ENCODE results near the gene ACSM3.
A peak's percentile ranks its signal among the peaks of the same experiment; 100 is the strongest.
"Not testable (repeated sequence)": the region's sequence is repeated elsewhere in the genome, so short reads cannot be mapped to it uniquely, and the experiment has no call there.

The ACSM3 gene

DNA sequence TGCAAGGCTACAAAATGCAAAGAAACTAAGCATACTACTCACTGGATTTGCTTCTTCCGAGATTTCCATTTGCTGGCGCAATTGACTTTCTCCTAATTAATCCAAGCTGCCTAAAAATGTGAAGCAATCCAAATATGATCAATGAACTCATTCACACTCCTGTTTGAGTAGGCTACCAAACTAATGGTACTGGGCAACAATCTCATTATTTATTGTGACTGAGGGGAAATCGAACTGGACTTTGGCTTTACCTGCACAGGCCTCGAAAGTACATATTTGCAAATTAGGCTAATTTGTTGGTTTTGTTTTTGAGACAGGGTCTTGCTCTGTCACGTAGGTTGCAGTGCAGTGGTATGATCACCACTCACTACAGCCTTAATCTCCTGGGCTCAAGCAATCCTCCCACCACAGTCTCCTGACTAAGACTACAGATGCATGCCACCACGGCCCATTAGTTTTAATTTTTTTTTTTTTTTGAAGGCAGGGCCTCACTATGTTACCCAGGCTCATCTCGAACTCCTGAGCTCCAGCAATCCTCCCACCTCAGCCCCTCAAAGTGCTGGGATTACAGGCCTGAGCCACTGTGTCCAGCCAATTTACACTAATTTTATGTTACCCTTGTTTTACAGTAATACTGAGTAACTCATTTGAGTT, 39.9 kb downstream of the ACSM3 start:
- no peak for DNase-seq (ENCODE audit: low read depth in 2 of 2)

- not testable (repeated sequence) for DNase-seq (ENCODE audit: low read depth in 2 of 2)
Observed at GRCh38 chr16:20805684-20806167, 41.9 kb downstream of the ACSM3 start.

GRCh38 chr16:20806168-20807050, 42.6 kb downstream of the ACSM3 start, which contains the start of the genes ERI2 and REXO5:
ERI2 (minus strand) TSS chr16:20806472; CDS start chr16:20806430, 42 bp downstream.
REXO5 (plus strand) TSS chr16:20806527; CDS start chr16:20806954, 427 bp downstream.
- peak; percentile 51 to 57 for DNase-seq (ENCODE audit: low read depth in 2 of 2)

DNA sequence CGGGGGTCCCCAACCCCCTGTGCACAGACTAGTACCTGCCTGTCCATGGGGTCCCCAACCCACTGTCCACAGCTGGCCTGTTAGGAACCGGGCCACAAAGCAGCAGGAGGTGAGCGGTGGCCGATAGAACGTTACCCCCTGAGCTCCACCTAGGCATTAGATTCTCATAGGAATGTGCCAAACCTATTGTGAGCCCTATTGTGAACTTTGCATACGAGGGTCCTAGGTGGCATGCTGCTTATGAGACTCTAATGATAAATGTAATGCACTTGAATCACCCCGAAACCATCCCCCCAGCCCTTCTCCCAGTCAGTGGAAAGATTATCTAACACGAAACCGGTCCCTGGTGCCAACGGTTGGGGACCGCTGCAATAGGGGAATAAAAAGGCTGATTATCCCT, 44.0 kb downstream of the ACSM3 start:
- DNase-seq (ENCODE audit: low read depth in 2 of 2) = no peak

- no peak for DNase-seq (ENCODE audit: low read depth in 2 of 2)
Observed at GRCh38 chr16:20811889-20812439, 48.1 kb downstream of the ACSM3 start.

DNA sequence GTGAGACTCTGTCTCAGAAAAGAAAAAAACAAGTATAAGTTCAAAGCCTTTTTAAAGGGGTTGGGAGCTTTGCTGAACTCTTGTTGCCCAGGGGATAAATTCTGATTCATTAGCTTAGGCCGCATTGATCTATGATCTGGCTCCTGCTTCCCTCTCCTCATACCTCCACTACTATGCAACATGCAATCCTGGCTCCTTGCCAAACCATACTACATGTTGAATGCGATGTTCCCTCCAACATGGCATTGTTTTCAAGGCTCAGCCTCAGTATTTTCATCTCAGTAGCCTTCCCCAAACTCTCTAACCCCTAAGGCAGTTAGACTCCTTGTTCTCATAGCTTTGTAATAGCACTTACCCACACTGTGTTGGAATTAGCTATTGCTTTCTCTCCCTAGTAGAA, 48.7 kb downstream of the ACSM3 start:
- DNase-seq (ENCODE audit: low read depth in 2 of 2) = no peak

- no peak for DNase-seq (ENCODE audit: low read depth in 2 of 2)
Observed at GRCh38 chr16:20814784-20815183, 51.0 kb downstream of the ACSM3 start.

- no peak for DNase-seq (ENCODE audit: low read depth in 2 of 2)
Observed at GRCh38 chr16:20818929-20819585, 55.2 kb downstream of the ACSM3 start.

DNA sequence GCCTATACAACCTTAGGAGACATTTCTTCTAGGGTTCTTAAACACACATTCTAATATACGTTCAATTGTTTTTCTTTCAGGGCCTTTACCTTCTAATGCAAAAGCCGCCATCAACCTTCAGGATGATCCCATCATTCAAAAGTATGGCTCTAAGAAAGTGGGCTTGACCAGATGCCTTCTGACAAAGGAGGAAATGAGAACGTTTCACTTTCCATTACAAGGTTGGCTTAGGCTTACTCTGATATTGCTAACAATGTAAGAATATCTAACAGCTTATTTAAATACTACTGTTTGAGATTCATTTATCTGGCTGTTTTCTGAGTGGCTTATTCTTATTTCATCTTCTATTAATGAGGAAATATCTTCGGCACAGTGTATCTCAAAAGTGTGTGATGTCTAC, 57.9 kb downstream of the ACSM3 start:
- DNase-seq (ENCODE audit: low read depth in 2 of 2) = no peak

- no peak for DNase-seq (ENCODE audit: low read depth in 2 of 2)
Observed at GRCh38 chr16:20822521-20823325, 58.9 kb downstream of the ACSM3 start.

DNA sequence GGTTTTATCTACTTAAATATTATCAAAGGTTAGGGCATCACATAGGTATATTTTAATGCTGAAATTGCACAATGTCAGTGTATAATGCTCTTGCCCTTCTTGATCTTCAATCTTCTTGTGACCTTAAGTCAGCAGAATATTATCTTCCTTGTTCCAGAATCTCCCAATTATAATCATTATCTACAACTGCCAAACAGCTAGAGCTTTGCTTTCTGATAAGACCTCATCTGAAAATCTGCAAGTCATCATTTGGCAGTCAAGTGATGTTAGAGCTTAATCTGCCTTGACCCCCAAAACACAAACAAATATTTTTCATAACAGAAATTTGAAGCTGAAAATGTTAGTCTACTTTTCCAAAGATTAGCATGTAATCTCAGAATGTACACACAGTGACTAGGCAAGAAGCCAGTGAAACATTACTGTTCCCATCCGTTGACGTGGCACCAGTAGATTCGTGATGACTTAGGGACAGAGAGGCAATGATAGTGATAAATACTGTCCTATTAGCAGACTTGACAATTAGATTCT, 62.3 kb downstream of the ACSM3 start:
- DNase-seq (ENCODE audit: low read depth in 2 of 2) = no peak

- DNase-seq (ENCODE audit: low read depth in 2 of 2) = no peak
Observed at GRCh38 chr16:20829536-20829935, 65.7 kb downstream of the ACSM3 start.

GRCh38 chr16:20830372-20830771, 66.6 kb downstream of the ACSM3 start:
- no peak for DNase-seq (ENCODE audit: low read depth in 2 of 2)

DNA sequence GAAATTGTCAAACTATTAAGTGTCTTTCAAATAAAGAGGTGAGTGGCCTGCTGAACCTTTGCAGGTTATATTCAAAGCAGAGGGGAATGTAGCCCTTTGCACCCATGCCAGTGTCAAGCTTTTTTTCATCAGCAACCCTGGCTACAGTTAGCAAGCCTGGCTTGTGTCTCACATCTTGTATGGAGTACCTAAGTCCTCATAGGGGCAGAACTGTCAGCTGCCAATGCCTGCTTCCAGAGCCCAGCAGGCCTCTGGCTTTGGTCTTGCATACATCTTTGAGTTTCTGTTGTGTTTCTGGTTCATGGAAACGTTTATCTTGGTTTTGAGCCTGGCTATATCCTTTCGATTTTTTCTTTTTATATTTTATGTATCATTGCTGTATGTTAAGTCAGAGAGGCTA, 69.3 kb downstream of the ACSM3 start:
- no peak for DNase-seq (ENCODE audit: low read depth in 2 of 2)

DNA sequence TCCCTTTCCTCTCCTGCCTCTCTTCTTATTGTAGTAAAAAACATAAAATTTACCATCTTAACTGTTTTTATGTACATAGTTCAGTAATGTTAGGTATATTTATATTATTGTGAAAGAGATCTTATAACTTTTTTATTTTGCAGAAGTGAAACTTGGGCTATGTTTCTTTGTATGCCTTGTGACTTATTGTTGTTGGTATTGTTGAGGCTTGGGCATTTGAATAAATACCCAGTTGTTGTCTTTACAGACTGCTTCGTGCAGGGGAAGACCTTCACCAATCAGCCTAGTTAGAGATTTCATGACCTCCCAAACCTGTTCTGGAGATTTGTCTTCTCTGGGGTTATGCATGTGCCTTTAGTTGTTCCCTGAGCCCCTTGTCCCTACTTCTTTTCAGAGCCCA, 74.4 kb downstream of the ACSM3 start:
- DNase-seq (ENCODE audit: low read depth in 2 of 2) = no peak

DNA sequence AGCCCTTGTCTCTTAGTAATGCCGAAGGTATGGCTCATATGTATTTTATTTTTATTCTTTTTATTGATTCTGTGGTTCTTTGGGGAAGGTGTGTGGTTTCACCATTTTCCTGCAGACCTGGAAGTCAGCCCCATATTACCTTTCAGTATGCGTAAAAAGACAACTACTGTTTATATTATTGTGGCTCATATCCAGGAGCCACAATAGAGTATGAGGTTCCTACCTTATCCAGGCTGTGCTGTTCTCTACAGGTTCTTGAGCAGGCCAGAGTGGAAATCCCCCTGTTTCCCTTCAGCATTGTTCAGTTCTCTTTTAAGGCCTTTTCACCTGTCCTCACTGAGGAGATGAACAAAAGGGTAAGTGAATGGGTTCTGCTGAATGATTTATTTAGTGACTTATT, 75.7 kb downstream of the ACSM3 start:
- DNase-seq (ENCODE audit: low read depth in 2 of 2) = no peak

DNA sequence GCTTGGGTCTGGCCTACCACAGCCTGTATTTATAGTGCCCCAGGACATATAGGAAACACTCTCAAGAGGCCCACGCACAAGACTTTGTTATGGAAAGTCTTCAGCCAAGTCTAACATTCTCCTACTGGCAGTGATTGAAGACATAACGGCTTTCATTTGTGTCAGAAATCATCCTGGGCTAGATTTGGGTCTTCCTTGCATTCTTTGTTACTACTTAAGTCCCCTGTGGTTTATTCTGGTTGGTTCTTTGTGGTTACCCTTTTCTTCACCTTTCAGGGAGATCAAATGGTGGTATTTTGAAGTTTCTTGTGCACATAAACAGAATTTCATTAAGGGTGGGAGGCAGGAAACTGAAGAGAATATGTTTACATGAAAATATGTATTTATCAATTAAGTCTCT, 80.2 kb downstream of the ACSM3 start:
- DNase-seq (ENCODE audit: low read depth in 2 of 2) = no peak

DNA sequence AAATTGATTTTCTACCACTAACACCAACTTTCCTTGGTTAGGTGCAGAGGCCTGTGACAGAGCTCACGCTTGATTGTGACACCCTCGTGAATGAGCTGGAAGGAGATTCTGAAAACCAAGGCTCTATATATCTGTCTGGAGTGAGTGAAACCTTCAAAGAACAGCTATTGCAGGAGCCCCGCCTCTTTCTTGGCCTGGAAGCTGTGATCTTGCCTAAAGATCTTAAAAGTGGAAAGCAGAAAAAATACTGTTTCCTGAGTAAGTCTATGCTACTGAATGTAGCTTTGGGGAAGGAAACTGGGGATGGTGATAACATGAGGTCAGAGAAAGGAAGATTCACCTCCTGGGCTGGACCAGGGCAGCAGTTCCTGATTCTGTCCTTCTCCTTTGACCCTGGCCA, 80.8 kb downstream of the ACSM3 start:
- DNase-seq (ENCODE audit: low read depth in 2 of 2) = no peak

DNA sequence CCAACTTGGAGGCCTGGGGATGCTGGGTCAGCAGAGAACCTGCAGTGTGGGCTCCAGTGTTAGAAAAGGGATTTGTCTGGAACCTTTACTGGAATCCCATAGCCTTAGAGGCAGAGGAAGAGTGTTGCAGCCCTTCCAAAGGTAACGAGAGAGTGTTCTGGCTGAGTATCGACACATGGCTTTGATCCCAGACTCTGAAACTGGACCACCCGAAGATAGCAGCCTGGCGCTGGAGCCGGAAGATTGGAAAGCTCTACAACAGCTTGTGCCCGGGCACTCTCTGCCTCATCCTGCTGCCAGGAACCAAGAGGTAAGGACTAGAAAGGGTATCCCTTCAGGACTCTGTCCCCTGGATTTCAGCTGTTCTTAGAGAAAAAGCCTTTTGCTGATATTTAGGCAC, 82.2 kb downstream of the ACSM3 start:
- no peak for DNase-seq (ENCODE audit: low read depth in 2 of 2)

GRCh38 chr16:20846551-20846950, 82.7 kb downstream of the ACSM3 start:
- no peak for DNase-seq (ENCODE audit: low read depth in 2 of 2)

All from activated CD8-positive, alpha-beta memory T cell treated with anti-CD3 and anti-CD28 coated beads for 4 hours (primary cell).